ENCODE measurements around the gene FIBCD1.

The FIBCD1 gene

DNA sequence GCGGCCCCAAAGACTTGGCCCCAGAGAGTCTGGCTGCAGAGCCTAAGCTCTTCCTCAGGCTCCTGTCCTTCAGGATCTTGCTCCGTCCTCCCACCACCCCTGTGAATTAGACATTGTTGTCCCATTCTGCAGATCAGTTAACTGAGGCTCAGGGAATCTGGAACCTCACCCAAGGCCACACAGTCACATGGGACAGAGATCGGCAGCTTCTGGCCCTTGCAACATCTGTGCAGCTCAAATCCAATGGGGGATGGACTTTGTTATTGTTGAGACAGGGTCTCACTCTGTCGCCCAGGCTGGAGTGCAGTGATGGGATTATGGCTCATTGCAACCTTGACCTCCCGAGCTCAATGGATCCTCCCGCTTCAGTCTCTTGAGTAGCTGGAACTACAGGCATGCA, 46.0 kb upstream of the FIBCD1 start:
- no peak overlapping the region for H3K9ac ChIP-seq (ENCODE audit: low read length)
- TF ChIP-seq EZH2 (IDR thresholded peaks at IDR 0.05; ENCODE audit: borderline replicate concordance, low read length) (no peak), CTCF (IDR thresholded peaks at IDR 0.05; ENCODE audit: low read length) (no peak)
- H3K27ac ChIP-seq (ENCODE audit: low read depth, low read length, poor library complexity, severe bottlenecking): no peak overlapping the region
- no peak overlapping the region for H3K4me2 ChIP-seq (ENCODE audit: low read length)
- no peak overlapping the region for H3K4me3 ChIP-seq (ENCODE audit: low read depth, low read length, poor library complexity, severe bottlenecking)
- H3K36me3 ChIP-seq (ENCODE audit: insufficient read depth, low read length): no peaks in the 10 kb centered on the region
- H2AFZ ChIP-seq (ENCODE audit: low read length): no peak overlapping the region
- no peaks in the 10 kb centered on the region for H3K9me2 ChIP-seq (ENCODE audit: low read depth, low read length)
- no peaks in the 10 kb centered on the region for H3K4me1 ChIP-seq (ENCODE audit: insufficient read depth, low read length, severe bottlenecking)
- no peaks in the 10 kb centered on the region for H3K27me3 ChIP-seq (ENCODE audit: insufficient read depth, low read length)
- H4K20me1 ChIP-seq (ENCODE audit: insufficient read depth, low read length): no peaks in the 10 kb centered on the region
- no peaks in the 10 kb centered on the region for H3K79me2 ChIP-seq (ENCODE audit: insufficient read depth, low read length)
- no peaks in the 10 kb centered on the region for H3K9me3 ChIP-seq (ENCODE audit: low read length)
- H3F3A ChIP-seq (ENCODE audit: insufficient read depth, low read length): no peaks in the 10 kb centered on the region

DNA sequence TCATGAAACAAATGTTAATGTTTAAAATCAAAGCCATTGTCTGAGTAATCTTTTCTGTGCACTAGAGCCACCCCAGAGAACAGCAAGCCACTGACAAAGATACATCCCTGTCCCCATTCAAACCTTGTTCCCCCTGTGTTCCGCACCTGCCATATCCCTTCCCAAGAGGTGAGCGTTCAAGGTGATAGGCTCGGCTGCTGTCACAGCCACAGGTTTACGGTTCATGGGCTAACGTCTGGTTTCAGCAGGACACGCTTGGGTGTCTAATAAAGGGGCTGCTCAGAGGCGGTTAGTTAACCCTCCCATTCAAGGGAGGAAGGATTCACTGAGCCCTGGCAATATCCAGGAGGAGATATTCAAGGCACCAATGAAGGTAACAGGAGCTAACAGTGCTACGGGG, 45.5 kb upstream of the FIBCD1 start:
- no peak for TF ChIP-seq EZH2 (IDR thresholded peaks at IDR 0.05; ENCODE audit: borderline replicate concordance, low read length)
- no peak for TF ChIP-seq CTCF (IDR thresholded peaks at IDR 0.05; ENCODE audit: low read length)
- Histone ChIP-seq H3K27ac (ENCODE audit: low read depth, low read length, poor library complexity, severe bottlenecking) (no peak overlapping the region), H3K9me2 (ENCODE audit: low read depth, low read length) (no peaks in the 10 kb centered on the region), H3K27me3 (ENCODE audit: insufficient read depth, low read length) (no peaks in the 10 kb centered on the region), H3K9ac (ENCODE audit: low read length) (no peak overlapping the region), H3K4me2 (ENCODE audit: low read length) (no peak overlapping the region), H3K4me3 (ENCODE audit: low read depth, low read length, poor library complexity, severe bottlenecking) (no peak overlapping the region), H3K9me3 (ENCODE audit: low read length) (no peaks in the 10 kb centered on the region), H3K4me1 (ENCODE audit: insufficient read depth, low read length, severe bottlenecking) (no peaks in the 10 kb centered on the region), H3K36me3 (ENCODE audit: insufficient read depth, low read length) (no peaks in the 10 kb centered on the region), H3F3A (ENCODE audit: insufficient read depth, low read length) (no peaks in the 10 kb centered on the region), H3K79me2 (ENCODE audit: insufficient read depth, low read length) (no peaks in the 10 kb centered on the region), H4K20me1 (ENCODE audit: insufficient read depth, low read length) (no peaks in the 10 kb centered on the region), H2AFZ (ENCODE audit: low read length) (no peak overlapping the region)

DNA sequence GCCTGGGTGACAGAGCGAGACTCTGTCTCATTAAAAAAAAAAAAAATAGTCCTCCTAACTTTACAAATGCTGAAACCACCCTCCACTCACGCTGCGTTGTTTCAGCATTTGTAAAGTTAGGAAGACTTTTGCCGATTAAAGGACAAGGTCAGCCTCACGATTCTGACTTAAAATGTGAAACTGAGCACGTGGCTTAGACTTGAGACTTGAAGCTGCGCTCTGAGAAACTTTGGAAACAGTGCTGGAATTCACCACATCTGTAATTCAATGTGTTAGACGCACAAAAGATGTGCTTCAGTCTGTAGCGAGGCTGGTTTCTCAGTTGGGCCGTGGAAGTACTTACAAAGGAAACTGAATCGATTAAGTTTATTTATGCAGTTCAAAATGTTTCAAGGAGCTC, 44.9 kb upstream of the FIBCD1 start:
- H3K9me3 ChIP-seq (ENCODE audit: low read length): no peaks in the 10 kb centered on the region
- H3K4me3 ChIP-seq (ENCODE audit: low read depth, low read length, poor library complexity, severe bottlenecking): no peak overlapping the region
- no peaks in the 10 kb centered on the region for H3K79me2 ChIP-seq (ENCODE audit: insufficient read depth, low read length)
- no peaks in the 10 kb centered on the region for H3K9me2 ChIP-seq (ENCODE audit: low read depth, low read length)
- H3K4me1 ChIP-seq (ENCODE audit: insufficient read depth, low read length, severe bottlenecking): no peaks in the 10 kb centered on the region
- H2AFZ ChIP-seq (ENCODE audit: low read length): no peak overlapping the region
- H3F3A ChIP-seq (ENCODE audit: insufficient read depth, low read length): no peaks in the 10 kb centered on the region
- H4K20me1 ChIP-seq (ENCODE audit: insufficient read depth, low read length): no peaks in the 10 kb centered on the region
- H3K4me2 ChIP-seq (ENCODE audit: low read length): no peak overlapping the region
- no peak for TF ChIP-seq EZH2 (IDR thresholded peaks at IDR 0.05; ENCODE audit: borderline replicate concordance, low read length)
- TF ChIP-seq CTCF (IDR thresholded peaks at IDR 0.05; ENCODE audit: low read length): no peak
- no peak overlapping the region for H3K27ac ChIP-seq (ENCODE audit: low read depth, low read length, poor library complexity, severe bottlenecking)
- no peaks in the 10 kb centered on the region for H3K27me3 ChIP-seq (ENCODE audit: insufficient read depth, low read length)
- H3K9ac ChIP-seq (ENCODE audit: low read length): no peak overlapping the region
- H3K36me3 ChIP-seq (ENCODE audit: insufficient read depth, low read length): no peaks in the 10 kb centered on the region
